ENCODE data around the gene ADGRV1.
A peak's percentile ranks its signal among the peaks of the same experiment; 100 is the strongest.

ADGRV1 gene

DNA sequence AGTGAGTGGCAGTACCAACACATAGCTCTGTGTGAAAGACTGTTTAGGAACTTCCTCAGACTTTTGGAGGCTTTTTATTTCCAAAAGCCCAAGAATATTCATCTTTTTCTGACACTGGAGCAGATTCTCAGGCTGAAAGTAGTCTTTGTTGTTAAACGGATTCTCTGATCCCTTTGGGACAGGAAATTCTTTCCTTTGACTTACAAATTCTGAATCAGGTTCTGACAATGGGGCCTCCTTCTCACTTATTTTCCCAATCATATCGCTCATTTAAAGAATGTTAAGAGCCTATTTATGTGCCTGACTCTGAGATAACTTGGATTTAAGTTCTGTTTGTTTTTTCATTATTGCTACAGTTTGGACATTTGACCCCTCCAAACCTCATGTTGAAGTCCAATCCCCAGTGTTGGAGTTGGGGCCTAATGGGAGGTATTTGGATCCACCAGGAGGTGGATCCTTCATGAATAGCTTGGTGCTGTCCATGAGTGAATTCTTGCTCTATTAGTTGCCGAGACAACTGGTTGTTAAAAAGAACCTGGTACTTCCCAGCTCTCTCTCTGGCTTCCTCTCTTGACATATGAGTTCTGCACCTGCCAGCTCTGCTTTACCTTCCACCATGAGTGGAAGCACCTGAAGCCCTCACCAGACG is 4.1 kb upstream of the ADGRV1 start:
- H3K9ac ChIP-seq (ENCODE audit: low read depth, low read length): no peak overlapping the region
- H3K4me1 ChIP-seq (ENCODE audit: control insufficient read depth, insufficient read depth, low read length): peaks cover 34% of the 10 kb centered on the region
- H3K4me3 ChIP-seq (ENCODE audit: low read depth, low read length): no peak overlapping the region
- no peaks in the 10 kb centered on the region for H3K36me3 ChIP-seq (ENCODE audit: control insufficient read depth, insufficient read depth, low read length)
- H3K9me3 ChIP-seq (ENCODE audit: control insufficient read depth, insufficient read depth, low read length): no peaks in the 10 kb centered on the region
- H3K27me3 ChIP-seq (ENCODE audit: control insufficient read depth, insufficient read depth, low read length): peaks cover 3% of the 10 kb centered on the region

DNA sequence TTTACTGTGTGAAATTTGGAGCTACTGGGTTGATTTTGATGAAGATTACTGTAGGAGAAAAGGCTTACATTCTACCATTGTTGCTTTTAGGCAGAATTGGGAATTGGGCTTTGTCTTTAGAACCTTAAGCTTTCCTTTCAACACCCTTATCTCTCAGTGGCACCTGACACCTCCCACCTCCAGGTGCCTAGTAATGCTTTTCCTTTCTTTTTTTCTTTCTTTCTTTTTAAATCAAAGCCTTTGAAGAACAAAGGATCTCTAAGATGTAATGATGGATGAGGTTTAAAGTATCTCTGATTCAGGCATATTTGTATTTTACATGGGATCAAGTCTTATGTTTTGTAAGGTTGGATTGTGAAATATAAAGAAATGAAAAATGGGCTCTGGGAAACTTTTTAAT is 2.9 kb upstream of the ADGRV1 start:
- H3K4me1 ChIP-seq (ENCODE audit: control insufficient read depth, insufficient read depth, low read length): peaks cover 36% of the 10 kb centered on the region
- no peaks in the 10 kb centered on the region for H3K9me3 ChIP-seq (ENCODE audit: control insufficient read depth, insufficient read depth, low read length)
- peaks cover 3% of the 10 kb centered on the region for H3K27me3 ChIP-seq (ENCODE audit: control insufficient read depth, insufficient read depth, low read length)
- no peak overlapping the region for H3K9ac ChIP-seq (ENCODE audit: low read depth, low read length)
- no peaks in the 10 kb centered on the region for H3K36me3 ChIP-seq (ENCODE audit: control insufficient read depth, insufficient read depth, low read length)
- H3K4me3 ChIP-seq (ENCODE audit: low read depth, low read length): no peak overlapping the region

DNA sequence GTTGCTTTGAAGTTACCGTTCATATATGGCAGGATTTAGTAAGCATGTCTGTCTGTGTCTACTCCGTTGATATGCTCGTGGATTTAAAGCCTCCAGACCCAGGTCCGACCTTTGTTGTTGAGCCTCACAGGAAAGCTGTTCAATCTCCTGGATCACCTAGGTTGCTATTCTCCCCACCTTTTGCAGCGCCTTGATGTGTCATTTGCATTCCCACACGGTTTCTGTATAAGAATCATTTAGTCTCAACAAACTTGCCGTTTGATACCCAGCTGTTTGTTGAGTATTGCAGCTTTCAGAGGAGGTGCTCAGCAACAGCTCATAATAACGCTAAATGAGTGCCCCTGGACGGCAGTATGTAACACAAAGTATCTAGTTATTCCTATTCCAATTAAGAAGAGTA is 1.2 kb upstream of the ADGRV1 start:
- Histone ChIP-seq H3K27me3 (ENCODE audit: control insufficient read depth, insufficient read depth, low read length) (peaks cover 3% of the 10 kb centered on the region), H3K9me3 (ENCODE audit: control insufficient read depth, insufficient read depth, low read length) (no peaks in the 10 kb centered on the region), H3K36me3 (ENCODE audit: control insufficient read depth, insufficient read depth, low read length) (no peaks in the 10 kb centered on the region), H3K4me3 (ENCODE audit: low read depth, low read length) (peak overlapping the region; percentile 65), H3K4me1 (ENCODE audit: control insufficient read depth, insufficient read depth, low read length) (peaks cover 52% of the 10 kb centered on the region), H3K9ac (ENCODE audit: low read depth, low read length) (no peak overlapping the region)

DNA sequence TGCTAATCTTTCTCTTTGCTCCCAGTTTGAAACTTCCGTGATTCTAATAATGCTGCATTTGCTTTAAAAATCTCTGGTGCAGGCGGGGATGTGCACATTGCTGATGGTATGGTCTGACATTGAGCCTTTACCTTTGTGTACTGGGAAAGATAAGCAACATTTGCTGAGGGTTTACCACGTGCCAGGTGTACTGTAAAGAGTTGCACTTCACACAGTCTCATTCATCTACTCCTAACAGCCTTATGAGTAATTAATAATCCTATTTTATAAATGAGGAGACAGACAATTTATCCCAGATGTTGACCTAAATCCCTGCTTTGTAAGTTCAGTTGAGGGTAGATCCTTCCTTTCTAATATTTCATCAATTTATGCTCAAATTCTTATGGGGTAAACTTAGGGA is 726 bp upstream of the ADGRV1 start:
- peaks cover 57% of the 10 kb centered on the region for H3K4me1 ChIP-seq (ENCODE audit: control insufficient read depth, insufficient read depth, low read length)
- H3K4me3 ChIP-seq (ENCODE audit: low read depth, low read length): peak overlapping the region; percentile 65
- no peaks in the 10 kb centered on the region for H3K36me3 ChIP-seq (ENCODE audit: control insufficient read depth, insufficient read depth, low read length)
- H3K9ac ChIP-seq (ENCODE audit: low read depth, low read length): peak overlapping the region; percentile 86
- no peaks in the 10 kb centered on the region for H3K9me3 ChIP-seq (ENCODE audit: control insufficient read depth, insufficient read depth, low read length)
- H3K27me3 ChIP-seq (ENCODE audit: control insufficient read depth, insufficient read depth, low read length): peaks cover 3% of the 10 kb centered on the region

DNA sequence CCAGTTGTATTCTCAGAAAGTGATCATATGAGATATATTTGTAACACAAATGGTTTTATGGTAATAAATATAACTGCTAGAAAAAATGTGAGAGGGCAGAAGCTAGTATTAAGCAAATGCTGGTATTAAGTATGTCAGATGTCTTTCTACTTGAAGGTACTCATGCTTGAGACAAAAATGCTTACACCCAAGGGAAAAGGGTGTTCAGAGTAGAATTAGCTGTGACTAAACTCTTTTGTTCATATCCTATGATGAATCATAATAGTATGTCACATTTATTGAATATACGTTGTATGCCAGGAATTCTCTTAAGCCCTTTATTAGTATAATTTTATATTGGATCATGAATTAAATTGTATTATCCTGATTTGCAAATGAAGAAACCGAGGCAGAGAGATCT is 2.2 kb downstream of the ADGRV1 start:
- Histone ChIP-seq H3K27me3 (ENCODE audit: control insufficient read depth, insufficient read depth, low read length) (peaks cover 3% of the 10 kb centered on the region), H3K9me3 (ENCODE audit: control insufficient read depth, insufficient read depth, low read length) (no peaks in the 10 kb centered on the region), H3K36me3 (ENCODE audit: control insufficient read depth, insufficient read depth, low read length) (no peaks in the 10 kb centered on the region), H3K4me3 (ENCODE audit: low read depth, low read length) (no peak overlapping the region), H3K9ac (ENCODE audit: low read depth, low read length) (no peak overlapping the region), H3K4me1 (ENCODE audit: control insufficient read depth, insufficient read depth, low read length) (peaks cover 50% of the 10 kb centered on the region)

DNA sequence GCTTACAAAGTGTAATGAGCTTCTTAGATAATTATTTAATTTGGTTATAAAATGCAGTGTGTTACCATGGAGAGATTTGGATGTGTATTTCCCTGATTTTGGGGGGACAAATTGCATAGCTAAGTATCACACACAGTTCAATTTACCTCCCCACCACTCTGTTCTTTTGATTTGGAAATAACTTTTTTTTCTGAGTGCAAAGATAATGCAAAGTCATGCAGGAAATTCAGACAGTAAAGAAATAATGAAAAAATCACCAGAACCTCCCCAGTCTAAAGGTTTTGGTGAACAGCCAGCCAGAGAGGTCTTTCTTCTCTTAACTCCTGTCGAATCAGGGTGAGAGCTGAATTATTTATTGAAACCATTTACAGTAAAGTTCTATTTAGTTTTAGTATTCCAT is 3.2 kb downstream of the ADGRV1 start:
- Histone ChIP-seq H3K9me3 (ENCODE audit: control insufficient read depth, insufficient read depth, low read length) (no peaks in the 10 kb centered on the region), H3K4me1 (ENCODE audit: control insufficient read depth, insufficient read depth, low read length) (peaks cover 43% of the 10 kb centered on the region), H3K4me3 (ENCODE audit: low read depth, low read length) (no peak overlapping the region)

DNA sequence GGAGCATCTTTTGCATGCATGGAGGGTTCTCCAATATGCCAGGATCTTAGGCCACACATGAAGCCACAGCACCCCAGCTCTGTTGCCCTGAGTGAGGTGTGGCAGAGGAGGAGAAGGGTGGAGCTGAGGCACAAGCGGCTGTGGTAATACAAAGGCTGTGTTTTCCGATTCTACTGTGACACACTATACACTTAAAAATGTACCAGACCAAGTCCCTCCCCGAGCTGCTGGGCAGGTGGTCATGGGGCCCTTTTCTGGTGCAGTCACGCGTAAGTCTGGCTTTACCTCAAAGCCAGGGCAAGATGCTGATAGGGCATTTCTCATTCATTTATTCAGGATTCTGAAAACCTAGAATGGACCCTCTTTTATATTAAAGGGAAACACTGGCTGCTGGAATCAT is 3.7 kb downstream of the ADGRV1 start:
- Histone ChIP-seq H3K27me3 (ENCODE audit: control insufficient read depth, insufficient read depth, low read length) (no peaks in the 10 kb centered on the region), H3K36me3 (ENCODE audit: control insufficient read depth, insufficient read depth, low read length) (no peaks in the 10 kb centered on the region), H3K4me3 (ENCODE audit: low read depth, low read length) (peak overlapping the region; percentile 4), H3K9ac (ENCODE audit: low read depth, low read length) (no peak overlapping the region), H3K4me1 (ENCODE audit: control insufficient read depth, insufficient read depth, low read length) (peaks cover 38% of the 10 kb centered on the region), H3K9me3 (ENCODE audit: control insufficient read depth, insufficient read depth, low read length) (no peaks in the 10 kb centered on the region)

More for the DNA sequence above, 3.2 kb downstream of the ADGRV1 start:
- H3K9ac ChIP-seq (ENCODE audit: low read depth, low read length): no peak overlapping the region
- peaks cover 3% of the 10 kb centered on the region for H3K27me3 ChIP-seq (ENCODE audit: control insufficient read depth, insufficient read depth, low read length)
- no peaks in the 10 kb centered on the region for H3K36me3 ChIP-seq (ENCODE audit: control insufficient read depth, insufficient read depth, low read length)

DNA sequence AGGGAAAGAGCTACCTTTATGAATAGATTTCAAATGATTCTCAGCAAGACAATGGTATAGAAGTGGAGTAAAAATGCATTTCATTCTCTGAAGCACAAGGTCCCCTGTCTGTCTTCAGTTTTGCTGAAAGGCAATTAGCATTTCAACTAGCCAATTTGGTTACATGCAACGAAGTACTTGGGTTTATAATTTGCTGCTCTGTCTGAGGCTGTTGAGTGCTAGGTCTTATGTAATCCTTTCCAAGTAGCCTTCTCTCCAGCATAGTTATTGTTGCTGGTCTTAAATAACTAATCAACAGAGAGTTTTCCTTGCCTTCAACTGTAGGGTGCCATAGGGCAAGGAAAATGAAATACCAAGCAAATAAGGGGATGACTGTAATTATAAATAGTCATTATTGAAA is 4.5 kb downstream of the ADGRV1 start:
- Histone ChIP-seq H3K27me3 (ENCODE audit: control insufficient read depth, insufficient read depth, low read length) (no peaks in the 10 kb centered on the region), H3K9ac (ENCODE audit: low read depth, low read length) (no peak overlapping the region), H3K4me1 (ENCODE audit: control insufficient read depth, insufficient read depth, low read length) (peaks cover 38% of the 10 kb centered on the region), H3K36me3 (ENCODE audit: control insufficient read depth, insufficient read depth, low read length) (no peaks in the 10 kb centered on the region), H3K9me3 (ENCODE audit: control insufficient read depth, insufficient read depth, low read length) (no peaks in the 10 kb centered on the region), H3K4me3 (ENCODE audit: low read depth, low read length) (no peak overlapping the region)

DNA sequence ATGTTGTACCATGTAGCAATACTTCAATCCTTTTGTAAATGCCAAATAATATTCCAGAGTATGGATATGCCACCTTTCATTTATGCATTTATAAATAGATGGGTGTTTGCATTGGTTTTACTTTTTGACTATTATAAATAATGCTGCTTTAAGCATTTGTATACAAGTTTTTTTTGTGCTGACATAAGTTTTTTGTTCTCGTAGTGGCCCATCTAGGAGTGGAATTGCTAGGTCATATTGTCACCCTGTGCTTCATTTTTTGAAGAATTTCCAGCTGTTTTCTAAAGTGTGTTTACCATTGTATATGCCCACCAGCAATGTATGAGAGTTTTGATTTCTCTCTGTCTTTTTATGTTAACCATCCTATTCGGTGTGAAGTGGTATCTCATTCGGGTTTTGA is 6.9 kb downstream of the ADGRV1 start:
- Histone ChIP-seq H3K4me3 (ENCODE audit: low read depth, low read length) (no peak overlapping the region), H3K9ac (ENCODE audit: low read depth, low read length) (no peak overlapping the region), H3K27me3 (ENCODE audit: control insufficient read depth, insufficient read depth, low read length) (no peaks in the 10 kb centered on the region), H3K4me1 (ENCODE audit: control insufficient read depth, insufficient read depth, low read length) (peaks cover 38% of the 10 kb centered on the region), H3K36me3 (ENCODE audit: control insufficient read depth, insufficient read depth, low read length) (no peaks in the 10 kb centered on the region), H3K9me3 (ENCODE audit: control insufficient read depth, insufficient read depth, low read length) (no peaks in the 10 kb centered on the region)

DNA sequence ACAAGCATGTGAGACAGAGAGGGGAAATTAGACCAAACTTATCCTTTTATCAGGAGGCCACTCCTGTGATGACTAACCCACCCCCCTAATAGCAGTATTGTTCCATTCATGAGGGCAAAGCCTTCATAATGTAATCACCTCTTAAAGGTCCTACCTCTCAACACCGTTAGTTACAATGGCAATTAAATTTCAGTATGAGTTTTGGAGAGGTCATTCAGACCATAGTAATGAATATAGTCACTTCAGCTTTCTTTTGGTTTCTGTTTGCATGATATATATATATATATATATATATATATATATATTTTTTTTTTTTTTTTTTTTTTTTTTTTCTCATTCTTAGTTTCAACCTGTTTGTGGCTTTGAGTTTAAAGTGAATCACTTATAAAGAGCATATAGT is 10.5 kb downstream of the ADGRV1 start:
- Histone ChIP-seq H3K36me3 (ENCODE audit: control insufficient read depth, insufficient read depth, low read length) (no peaks in the 10 kb centered on the region), H3K4me3 (ENCODE audit: low read depth, low read length) (no peak overlapping the region), H3K4me1 (ENCODE audit: control insufficient read depth, insufficient read depth, low read length) (peaks cover 12% of the 10 kb centered on the region), H3K9ac (ENCODE audit: low read depth, low read length) (no peak overlapping the region), H3K9me3 (ENCODE audit: control insufficient read depth, insufficient read depth, low read length) (no peaks in the 10 kb centered on the region), H3K27me3 (ENCODE audit: control insufficient read depth, insufficient read depth, low read length) (no peaks in the 10 kb centered on the region)

DNA sequence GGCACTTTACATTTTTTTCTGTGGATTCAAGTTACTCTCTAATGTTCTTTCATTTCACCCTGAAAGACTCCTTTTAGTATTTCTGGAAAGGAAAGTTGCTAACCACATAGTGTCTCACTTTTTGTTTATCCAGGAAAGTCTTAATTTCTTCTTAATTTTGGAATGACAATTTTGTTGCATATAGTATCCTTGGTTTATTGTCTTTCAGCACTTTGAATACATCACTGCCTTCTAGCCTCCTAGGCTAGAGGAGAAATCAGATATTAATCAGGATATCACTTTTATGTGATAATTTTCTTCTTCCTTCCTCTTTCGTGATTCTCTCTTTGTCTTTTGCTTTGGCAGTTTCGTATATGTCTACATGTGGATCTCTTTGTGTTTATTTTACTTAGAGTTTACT is 11.4 kb downstream of the ADGRV1 start:
- no peaks in the 10 kb centered on the region for H3K27me3 ChIP-seq (ENCODE audit: control insufficient read depth, insufficient read depth, low read length)
- H3K4me3 ChIP-seq (ENCODE audit: low read depth, low read length): no peak overlapping the region
- no peaks in the 10 kb centered on the region for H3K36me3 ChIP-seq (ENCODE audit: control insufficient read depth, insufficient read depth, low read length)

DNA sequence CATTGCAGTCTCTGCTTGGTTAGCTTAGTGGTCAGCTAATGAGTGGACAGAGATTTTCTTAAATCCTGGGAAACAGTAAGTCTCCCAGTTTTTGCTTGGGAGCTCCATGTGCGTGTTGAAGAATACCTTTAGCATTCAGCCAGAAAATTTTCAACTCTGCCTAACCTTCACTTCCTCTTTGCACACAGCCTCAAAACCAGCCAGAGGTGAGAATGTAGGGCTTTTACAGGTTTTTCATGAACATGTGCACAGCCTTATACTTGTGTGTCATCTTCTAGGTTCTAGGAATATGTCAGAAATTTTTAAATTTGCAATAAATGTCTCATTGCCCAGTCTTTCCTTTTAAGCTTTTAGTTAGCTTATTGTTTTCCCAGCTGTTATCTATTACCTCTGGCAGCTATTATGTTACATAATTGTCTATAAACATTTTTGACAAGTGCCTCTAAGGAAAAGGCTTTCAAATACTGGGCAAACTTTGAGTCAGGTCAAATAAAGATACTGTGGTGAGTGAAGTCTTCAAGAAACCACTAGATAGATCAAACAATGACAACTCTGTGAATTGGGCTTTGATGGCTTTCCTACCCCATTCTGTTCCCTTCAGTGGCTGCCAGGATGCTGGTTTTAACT is 12.7 kb downstream of the ADGRV1 start:
- H3K4me3 ChIP-seq (ENCODE audit: low read depth, low read length): no peak overlapping the region
- no peaks in the 10 kb centered on the region for H3K36me3 ChIP-seq (ENCODE audit: control insufficient read depth, insufficient read depth, low read length)
- H3K9ac ChIP-seq (ENCODE audit: low read depth, low read length): no peak overlapping the region
- no peaks in the 10 kb centered on the region for H3K9me3 ChIP-seq (ENCODE audit: control insufficient read depth, insufficient read depth, low read length)
- peaks cover 15% of the 10 kb centered on the region for H3K4me1 ChIP-seq (ENCODE audit: control insufficient read depth, insufficient read depth, low read length)
- H3K27me3 ChIP-seq (ENCODE audit: control insufficient read depth, insufficient read depth, low read length): no peaks in the 10 kb centered on the region

More for the DNA sequence above, 11.4 kb downstream of the ADGRV1 start:
- Histone ChIP-seq H3K9me3 (ENCODE audit: control insufficient read depth, insufficient read depth, low read length) (no peaks in the 10 kb centered on the region), H3K9ac (ENCODE audit: low read depth, low read length) (no peak overlapping the region), H3K4me1 (ENCODE audit: control insufficient read depth, insufficient read depth, low read length) (peaks cover 10% of the 10 kb centered on the region)

Data from iPS-15b (cell line).